Hepatocyte (in vitro differentiated cells): ENCODE results near the gene OR51B4.
"Not testable (repeated sequence)": the region's sequence is repeated elsewhere in the genome, so short reads cannot be mapped to it uniquely, and the experiment has no call there.

Source experiments
- CTCF ChIP-seq: fragments of 200-600 bp; sonication (generic); IDR thresholded peaks from 2 replicates; pipeline ENCODE4 v1.5.1; 2016; ENCODE audit warnings: antibody characterized with exemption, mild to moderate bottlenecking; ENCODE audit not compliant: poor library complexity
- EZH2 ChIP-seq: fragments of 200-600 bp; sonication (generic); IDR thresholded peaks from 2 replicates; pipeline ENCODE4 v1.6.1; 2016; ENCODE audit warnings: antibody characterized with exemption, mild to moderate bottlenecking, borderline replicate concordance
- EZH2phosphoT487 ChIP-seq: fragments of 200-600 bp; sonication (generic); IDR thresholded peaks from one replicate; pipeline ENCODE4 v1.6.1; 2018; ENCODE audit warnings: antibody characterized with exemption, mild to moderate bottlenecking, low read depth, moderate library complexity; ENCODE audit not compliant: unreplicated experiment, severe bottlenecking

- TF ChIP-seq CTCF, EZH2, EZH2phosphoT487: not testable (repeated sequence)
Observed at GRCh38 chr11:5254646-5255413, 46.9 kb downstream of the OR51B4 start, which contains the start of gene HBG2.
